GM23338 (cell line): ENCODE measurements around the gene WRAP53. TPM values are rescaled to one million over a fixed set of nuclear protein-coding genes. Genes with fewer than 3 reads are reported as not detected.

Experiments
- ATAC-seq: fragments of 200-7000 bp; cut with Tn5 transposase; 3 replicates; pipeline ENCODE4 v1.9.1; 2020
- DNase-seq: peaks from one replicate; pipeline ENCODE4 v3.0.0-alpha.2; 2015; ENCODE audit warnings: low spot score
- H2AFZ ChIP-seq: fragments of 200-600 bp; sonication (generic); 2 replicates; pipeline ENCODE4 v1.8.0; 2016; ENCODE audit warnings: antibody characterized with exemption, mild to moderate bottlenecking, moderate library complexity
- H3F3A ChIP-seq: fragments of 200-600 bp; sonication (generic); replicated peaks from 2 replicates; pipeline ENCODE4 v1.8.0; 2017; ENCODE audit warnings: antibody characterized with exemption, mixed run types, low read depth
- H3K27ac ChIP-seq: fragments of 200-600 bp; sonication (generic); 2 replicates; pipeline ENCODE4 v1.6.1; 2016; ENCODE audit warnings: low read depth
- H3K27me3 ChIP-seq: fragments of 200-600 bp; sonication (generic); 2 replicates; pipeline ENCODE4 v1.8.0; 2016; ENCODE audit warnings: mild to moderate bottlenecking, mixed run types, moderate library complexity; ENCODE audit not compliant: insufficient read depth
- H3K36me3 ChIP-seq: fragments of 200-600 bp; sonication (generic); 2 replicates; pipeline ENCODE4 v1.8.0; 2016; ENCODE audit warnings: mild to moderate bottlenecking; ENCODE audit not compliant: insufficient read depth
- H3K4me1 ChIP-seq: fragments of 200-600 bp; sonication (generic); 2 replicates; pipeline ENCODE4 v1.8.0; 2016; ENCODE audit warnings: mild to moderate bottlenecking, moderate library complexity; ENCODE audit not compliant: insufficient read depth
- H3K4me2 ChIP-seq: fragments of 200-600 bp; sonication (generic); 2 replicates; pipeline ENCODE4 v1.7.1; 2017; ENCODE audit warnings: mixed run types
- H3K4me3 ChIP-seq: fragments of 200-600 bp; sonication (generic); 2 replicates; pipeline ENCODE4 v1.6.1; 2016; ENCODE audit warnings: mixed run types
- H3K79me2 ChIP-seq: fragments of 200-600 bp; sonication (generic); replicated peaks from 2 replicates; pipeline ENCODE4 v1.8.0; 2017; ENCODE audit warnings: mild to moderate bottlenecking; ENCODE audit not compliant: insufficient read depth
- H3K9me2 ChIP-seq: fragments of 200-600 bp; sonication (generic); 2 replicates; pipeline ENCODE4 v1.8.0; 2017; ENCODE audit not compliant: insufficient read depth
- H4K20me1 ChIP-seq: fragments of 200-600 bp; sonication (generic); replicated peaks from 2 replicates; pipeline ENCODE4 v1.8.0; 2017; ENCODE audit warnings: mild to moderate bottlenecking; ENCODE audit not compliant: insufficient read depth
- H3K27ac Mint-ChIP-seq: 2 replicates; pipeline ENCODE4 v1.8.0; 2020; ENCODE audit warnings: inconsistent platforms, mild to moderate bottlenecking, moderate library complexity, mixed read lengths
- H3K27me3 Mint-ChIP-seq: 3 replicates; pipeline ENCODE4 v1.8.0; 2022; ENCODE audit warnings: low read depth, mild to moderate bottlenecking, moderate library complexity, mixed read lengths, inconsistent platforms; ENCODE audit not compliant: insufficient read depth, poor library complexity
- H3K36me3 Mint-ChIP-seq: 3 replicates; pipeline ENCODE4 v1.8.0; 2021; ENCODE audit warnings: low read depth, mild to moderate bottlenecking, inconsistent platforms, moderate library complexity, mixed read lengths
- H3K4me1 Mint-ChIP-seq: 3 replicates; pipeline ENCODE4 v1.8.0; 2020; ENCODE audit warnings: mild to moderate bottlenecking, inconsistent platforms, mixed read lengths
- H3K4me3 Mint-ChIP-seq: 3 replicates; pipeline ENCODE4 v1.8.0; 2021; ENCODE audit warnings: moderate library complexity, mild to moderate bottlenecking, inconsistent platforms, mixed read lengths
- H3K9me3 Mint-ChIP-seq: 3 replicates; pipeline ENCODE4 v1.8.0; 2020; ENCODE audit warnings: moderate library complexity, mild to moderate bottlenecking, inconsistent platforms, mixed read lengths
- EZH2 ChIP-seq: fragments of 200-600 bp; sonication (generic); IDR thresholded peaks from one replicate; pipeline ENCODE4 v1.8.0; 2017; ENCODE audit warnings: antibody characterized with exemption, mild to moderate bottlenecking, low read depth; ENCODE audit not compliant: unreplicated experiment
- EZH2phosphoT487 ChIP-seq: fragments of 200-600 bp; sonication (generic); IDR thresholded peaks from one replicate; pipeline ENCODE4 v1.8.1; 2018; ENCODE audit warnings: antibody characterized with exemption; ENCODE audit not compliant: unreplicated experiment
- JUNB ChIP-seq: IDR thresholded peaks from one replicate; pipeline ENCODE4 v1.6.1; 2016; ENCODE audit warnings: antibody characterized with exemption; ENCODE audit not compliant: unreplicated experiment
- NANOG ChIP-seq: IDR thresholded peaks from 2 replicates; pipeline ENCODE4 v1.6.1; 2016; ENCODE audit warnings: antibody characterized with exemption, borderline replicate concordance
- POLR2AphosphoS5 ChIP-seq: IDR thresholded peaks from 2 replicates; pipeline ENCODE4 v1.6.1; 2016; ENCODE audit warnings: antibody characterized with exemption, low read depth
- STAT1 ChIP-seq: IDR thresholded peaks from one replicate; pipeline ENCODE4 v1.6.1; 2016; ENCODE audit warnings: antibody characterized with exemption; ENCODE audit not compliant: unreplicated experiment
- ZNF114 ChIP-seq: fragments of 250-450 bp; sonication (Bioruptor Pico); IDR thresholded peaks from 2 replicates; pipeline ENCODE4 v1.5.0; 2020; ENCODE audit warnings: mild to moderate bottlenecking, moderate library complexity
- ZNF331 ChIP-seq: fragments of 250-450 bp; sonication (Bioruptor Pico); IDR thresholded peaks from 2 replicates; pipeline ENCODE4 v1.5.0; 2020; ENCODE audit warnings: low read depth, mild to moderate bottlenecking, moderate library complexity
- ZNF462 ChIP-seq: fragments of 250-450 bp; sonication (Bioruptor Pico); IDR thresholded peaks from 2 replicates; pipeline ENCODE4 v1.5.0; 2020; ENCODE audit warnings: mild to moderate bottlenecking, moderate library complexity
- polyA plus RNA-seq: library from polyadenylated mRNA; unstranded; fragments of >200 nt; fragmentation: Nextera tagmentation; extraction: Ambion mirVana; gene quantifications from 2 replicates; pipeline ENCODE4 v1.2.1, GENCODE V29; 2016
- total RNA-seq: library from RNA; depleted of rRNA; stranded (reverse); fragments of >200 nt; shearing (Covaris generic); gene quantifications from 2 replicates; pipeline ENCODE4 v1.2.3, GENCODE V29; 2014
- TF ChIP-seq, protein P1 (sequence below), 2 experiments: fragments of 200-600 bp in 1 of 2; sonication (generic) in 1 of 2; conservative IDR thresholded peaks; 2 replicates each; pipeline versions ENCODE4 v1.5.1 to v1.6.1; 2016 to 2017; ENCODE audit warnings: antibody characterized with exemption in 2 of 2, low read depth in 2 of 2, mild to moderate bottlenecking in 2 of 2, moderate library complexity in 1 of 2
- TF ChIP-seq, protein P2 (sequence below): IDR thresholded peaks from 2 replicates; pipeline ENCODE4 v1.6.1; 2016; ENCODE audit warnings: antibody characterized with exemption

WRAP53 gene
- total and polyA plus RNA-seq, 2 experiments from 2014 or later: 28.1 to 33.3 TPM

- TF ChIP-seq ZNF462: no peak
- TF ChIP-seq NANOG: no peak
- no peak for TF ChIP-seq ZNF114 (CRISPR knock-in tag)
- no peak for TF ChIP-seq STAT1
- TF ChIP-seq, protein P1, sequence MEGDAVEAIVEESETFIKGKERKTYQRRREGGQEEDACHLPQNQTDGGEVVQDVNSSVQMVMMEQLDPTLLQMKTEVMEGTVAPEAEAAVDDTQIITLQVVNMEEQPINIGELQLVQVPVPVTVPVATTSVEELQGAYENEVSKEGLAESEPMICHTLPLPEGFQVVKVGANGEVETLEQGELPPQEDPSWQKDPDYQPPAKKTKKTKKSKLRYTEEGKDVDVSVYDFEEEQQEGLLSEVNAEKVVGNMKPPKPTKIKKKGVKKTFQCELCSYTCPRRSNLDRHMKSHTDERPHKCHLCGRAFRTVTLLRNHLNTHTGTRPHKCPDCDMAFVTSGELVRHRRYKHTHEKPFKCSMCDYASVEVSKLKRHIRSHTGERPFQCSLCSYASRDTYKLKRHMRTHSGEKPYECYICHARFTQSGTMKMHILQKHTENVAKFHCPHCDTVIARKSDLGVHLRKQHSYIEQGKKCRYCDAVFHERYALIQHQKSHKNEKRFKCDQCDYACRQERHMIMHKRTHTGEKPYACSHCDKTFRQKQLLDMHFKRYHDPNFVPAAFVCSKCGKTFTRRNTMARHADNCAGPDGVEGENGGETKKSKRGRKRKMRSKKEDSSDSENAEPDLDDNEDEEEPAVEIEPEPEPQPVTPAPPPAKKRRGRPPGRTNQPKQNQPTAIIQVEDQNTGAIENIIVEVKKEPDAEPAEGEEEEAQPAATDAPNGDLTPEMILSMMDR (conservative IDR thresholded peaks at IDR 0.05; ENCODE audit: low read depth in 2 of 2): no peak
- no peak for TF ChIP-seq JUNB
- no peak for TF ChIP-seq EZH2
- TF ChIP-seq POLR2AphosphoS5: no peak
These were observed 31.8 kb downstream of the WRAP53 start (continued) for GRCh38 chr17:7720125-7720524.

DNA sequence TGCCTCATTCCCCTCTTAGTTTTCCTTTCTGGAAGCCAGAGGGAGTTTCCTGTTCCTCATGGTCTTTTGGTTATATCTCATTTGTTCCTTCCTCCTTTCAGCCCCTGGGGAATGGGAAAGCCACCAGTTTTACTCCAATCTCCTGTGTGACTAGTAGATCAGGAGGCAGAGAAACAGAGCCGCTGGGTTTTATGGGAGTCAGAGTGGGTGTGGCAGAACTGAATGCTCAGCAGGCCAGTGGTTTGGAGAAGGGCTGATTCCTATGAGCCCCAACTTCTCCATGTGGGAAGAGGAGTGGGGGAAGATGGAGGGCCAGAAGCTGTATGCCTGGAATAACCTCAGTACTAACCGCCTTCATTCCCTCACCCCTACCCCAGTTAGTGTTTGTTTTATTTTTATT, 33.3 kb downstream of the WRAP53 start:
- peaks cover 16% of the 10 kb centered on the region for H3K27me3 Mint-ChIP-seq
- ATAC-seq (no peak), DNase-seq (no peak)
- H3K4me3 Mint-ChIP-seq: no peak overlapping the region; the same call in 2 of the 3 replicates
- peaks cover 14% of the 10 kb centered on the region for H3K4me1 ChIP-seq
- no peak overlapping the region for H3K27ac ChIP-seq
- H3K27me3 ChIP-seq: peaks cover 21% of the 10 kb centered on the region
- H3K36me3 ChIP-seq: no peaks in the 10 kb centered on the region
- H3K36me3 Mint-ChIP-seq: no peaks in the 10 kb centered on the region
- no peak overlapping the region for H3K27ac Mint-ChIP-seq
- H3K4me2 ChIP-seq: no peak overlapping the region
- H3F3A ChIP-seq: no peaks in the 10 kb centered on the region
- H3K9me2 ChIP-seq: no peaks in the 10 kb centered on the region
- H3K9me3 Mint-ChIP-seq: no peaks in the 10 kb centered on the region
- H4K20me1 ChIP-seq: no peaks in the 10 kb centered on the region
- no peaks in the 10 kb centered on the region for H3K79me2 ChIP-seq
- peaks cover 22% of the 10 kb centered on the region for H3K4me1 Mint-ChIP-seq
- no peak overlapping the region for H3K4me3 ChIP-seq
- H2AFZ ChIP-seq: no peak overlapping the region
- TF ChIP-seq ZNF114 (CRISPR knock-in tag): no peak
- TF ChIP-seq EZH2phosphoT487: no peak
- TF ChIP-seq, protein P2, sequence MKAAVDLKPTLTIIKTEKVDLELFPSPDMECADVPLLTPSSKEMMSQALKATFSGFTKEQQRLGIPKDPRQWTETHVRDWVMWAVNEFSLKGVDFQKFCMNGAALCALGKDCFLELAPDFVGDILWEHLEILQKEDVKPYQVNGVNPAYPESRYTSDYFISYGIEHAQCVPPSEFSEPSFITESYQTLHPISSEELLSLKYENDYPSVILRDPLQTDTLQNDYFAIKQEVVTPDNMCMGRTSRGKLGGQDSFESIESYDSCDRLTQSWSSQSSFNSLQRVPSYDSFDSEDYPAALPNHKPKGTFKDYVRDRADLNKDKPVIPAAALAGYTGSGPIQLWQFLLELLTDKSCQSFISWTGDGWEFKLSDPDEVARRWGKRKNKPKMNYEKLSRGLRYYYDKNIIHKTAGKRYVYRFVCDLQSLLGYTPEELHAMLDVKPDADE: no peak
- TF ChIP-seq, protein P1 (conservative IDR thresholded peaks at IDR 0.05; ENCODE audit: low read depth in 2 of 2): no peak
- TF ChIP-seq JUNB: no peak
- TF ChIP-seq ZNF331 (CRISPR knock-in tag): no peak
- no peak for TF ChIP-seq STAT1
- no peak for TF ChIP-seq NANOG
